GM19240 (cell line): ENCODE data around the gene KBTBD7.
A peak's percentile ranks its signal among the peaks of the same experiment; 100 is the strongest.

ENCODE experiments used
- DNase-seq: peaks from one replicate; pipeline ENCODE4 v3.0.0; 2011; ENCODE audit warnings: low spot score; ENCODE audit not compliant: insufficient read length

The KBTBD7 gene

GRCh38 chr13:41193919-41194824 lies at the start of gene KBTBD7:
Gene KBTBD7 (minus strand): TSS chr13:41194569. CDS start chr13:41194257, 312 bp downstream.
- peak; percentile 72 for DNase-seq

- no peak for DNase-seq
Measured at GRCh38 chr13:41241626-41242025, 47.3 kb upstream of the KBTBD7 start.

- DNase-seq = no peak
Measured at GRCh38 chr13:41236369-41236768, 42.0 kb upstream of the KBTBD7 start.

- DNase-seq = no peak
Measured at GRCh38 chr13:41232578-41233480, 38.5 kb upstream of the KBTBD7 start.

GRCh38 chr13:41231786-41232185 lies 37.4 kb upstream of the KBTBD7 start:
- DNase-seq = no peak

GRCh38 chr13:41231025-41231677 lies 36.8 kb upstream of the KBTBD7 start:
- no peak for DNase-seq

GRCh38 chr13:41229356-41229755 lies 35.0 kb upstream of the KBTBD7 start:
- DNase-seq = no peak

- DNase-seq = no peak
Measured at GRCh38 chr13:41224113-41225110, 30.0 kb upstream of the KBTBD7 start.

GRCh38 chr13:41222259-41222852 lies 28.0 kb upstream of the KBTBD7 start:
- DNase-seq = peak; percentile 19

GRCh38 chr13:41220401-41220800 lies 26.0 kb upstream of the KBTBD7 start:
- DNase-seq = no peak

- DNase-seq = no peak
Measured at GRCh38 chr13:41216160-41216559, 21.8 kb upstream of the KBTBD7 start.

GRCh38 chr13:41213919-41214318 lies 19.6 kb upstream of the KBTBD7 start:
- DNase-seq = no peak

- DNase-seq = no peak
Measured at GRCh38 chr13:41213316-41213715, 18.9 kb upstream of the KBTBD7 start.

GRCh38 chr13:41212881-41213280 lies 18.5 kb upstream of the KBTBD7 start:
- DNase-seq = no peak

GRCh38 chr13:41211062-41211461 lies 16.7 kb upstream of the KBTBD7 start:
- DNase-seq = no peak

GRCh38 chr13:41206467-41206866 lies 12.1 kb upstream of the KBTBD7 start:
- DNase-seq = no peak

GRCh38 chr13:41203810-41204209 lies 9.4 kb upstream of the KBTBD7 start:
- DNase-seq = no peak

GRCh38 chr13:41200126-41200525 lies 5.8 kb upstream of the KBTBD7 start:
- no peak for DNase-seq

GRCh38 chr13:41199526-41199925 lies 5.2 kb upstream of the KBTBD7 start:
- no peak for DNase-seq

GRCh38 chr13:41199079-41199478 lies 4.7 kb upstream of the KBTBD7 start:
- DNase-seq = no peak
